ENCODE results near the gene AXDND1. TPM values are rescaled to one million over a fixed set of nuclear protein-coding genes. Genes with fewer than 3 reads are reported as not detected.

The AXDND1 gene
- polyA plus RNA-seq, 1 of the 3 experiments (the other 2 are of a cell fraction): 0.16 TPM

GRCh38 chr1:179529482-179530195, 163.9 kb downstream of the AXDND1 start:
- Histone ChIP-seq H3K4me1 (ENCODE audit: control insufficient read depth in 1 of 2, insufficient read depth in 2 of 2, low read depth in 1 of 2, low read length in 1 of 2) (no peaks in the 10 kb centered on the region), H3K36me3 (replicated peaks in 1 of 2; ENCODE audit: control insufficient read depth in 1 of 2, insufficient read depth in 2 of 2, low read length in 1 of 2) (no peaks in the 10 kb centered on the region), H4K20me1 (ENCODE audit: insufficient read depth) (no peaks in the 10 kb centered on the region), H3K27me3 (ENCODE audit: insufficient read depth) (no peaks in the 10 kb centered on the region), H3K9me3 (no peaks in the 10 kb centered on the region), H3K9me2 (no peaks in the 10 kb centered on the region), H3K4me3 (ENCODE audit: low read depth in 2 of 2, low read length in 1 of 2) (no peak overlapping the region), H2AFZ (ENCODE audit: low read depth) (no peak overlapping the region), H3F3A (replicated peaks; ENCODE audit: insufficient read depth) (no peaks in the 10 kb centered on the region), H3K4me2 (no peak overlapping the region), H3K9ac (no peak overlapping the region), H3K79me2 (ENCODE audit: insufficient read depth) (no peaks in the 10 kb centered on the region), H3K27ac (ENCODE audit: low read depth in 2 of 2, low read length in 1 of 2) (no peak overlapping the region)
- CTCF ChIA-PET: no interaction called here
- 37% methylated on average over 8 of the region's 8 CpGs for WGBS (ENCODE audit: low lambda C conversion rate)
- DNase-seq: no peak
- POLR2A ChIA-PET: no interaction called here
- TF ChIP-seq, protein P1, sequence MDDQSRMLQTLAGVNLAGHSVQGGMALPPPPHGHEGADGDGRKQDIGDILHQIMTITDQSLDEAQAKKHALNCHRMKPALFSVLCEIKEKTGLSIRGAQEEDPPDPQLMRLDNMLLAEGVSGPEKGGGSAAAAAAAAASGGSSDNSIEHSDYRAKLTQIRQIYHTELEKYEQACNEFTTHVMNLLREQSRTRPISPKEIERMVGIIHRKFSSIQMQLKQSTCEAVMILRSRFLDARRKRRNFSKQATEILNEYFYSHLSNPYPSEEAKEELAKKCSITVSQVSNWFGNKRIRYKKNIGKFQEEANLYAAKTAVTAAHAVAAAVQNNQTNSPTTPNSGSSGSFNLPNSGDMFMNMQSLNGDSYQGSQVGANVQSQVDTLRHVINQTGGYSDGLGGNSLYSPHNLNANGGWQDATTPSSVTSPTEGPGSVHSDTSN (IDR thresholded peaks at IDR 0.05): no peak
- TF ChIP-seq IRF3 (IDR thresholded peaks at IDR 0.05; ENCODE audit: low read depth, low read length) (no peak), TAF1 (IDR thresholded peaks at IDR 0.05; ENCODE audit: borderline replicate concordance, low read depth, low read length) (no peak)

- Histone ChIP-seq H2AFZ (ENCODE audit: low read depth) (no peak overlapping the region), H3F3A (replicated peaks; ENCODE audit: insufficient read depth) (no peaks in the 10 kb centered on the region), H3K9me2 (no peaks in the 10 kb centered on the region), H3K4me1 (ENCODE audit: control insufficient read depth in 1 of 2, insufficient read depth in 2 of 2, low read depth in 1 of 2, low read length in 1 of 2) (no peaks in the 10 kb centered on the region), H3K27me3 (ENCODE audit: insufficient read depth) (no peaks in the 10 kb centered on the region), H3K36me3 (replicated peaks in 1 of 2; ENCODE audit: control insufficient read depth in 1 of 2, insufficient read depth in 2 of 2, low read length in 1 of 2) (no peaks in the 10 kb centered on the region), H3K9ac (no peak overlapping the region), H4K20me1 (ENCODE audit: insufficient read depth) (no peaks in the 10 kb centered on the region), H3K79me2 (ENCODE audit: insufficient read depth) (no peaks in the 10 kb centered on the region), H3K4me3 (ENCODE audit: low read depth in 2 of 2, low read length in 1 of 2) (no peak overlapping the region), H3K27ac (ENCODE audit: low read depth in 2 of 2, low read length in 1 of 2) (no peak overlapping the region), H3K9me3 (no peaks in the 10 kb centered on the region), H3K4me2 (no peak overlapping the region)
- no peak for DNase-seq
- no peak for TF ChIP-seq SIN3A (IDR thresholded peaks at IDR 0.05; ENCODE audit: borderline replicate concordance, low read depth, low read length)
- TF ChIP-seq EP300 (IDR thresholded peaks at IDR 0.05; ENCODE audit: borderline replicate concordance in 1 of 2, low read depth in 1 of 2, low read length in 1 of 2): no peak
- TF ChIP-seq YY1 (IDR thresholded peaks at IDR 0.05; ENCODE audit: low read depth): no peak
- TF ChIP-seq, protein P2, sequence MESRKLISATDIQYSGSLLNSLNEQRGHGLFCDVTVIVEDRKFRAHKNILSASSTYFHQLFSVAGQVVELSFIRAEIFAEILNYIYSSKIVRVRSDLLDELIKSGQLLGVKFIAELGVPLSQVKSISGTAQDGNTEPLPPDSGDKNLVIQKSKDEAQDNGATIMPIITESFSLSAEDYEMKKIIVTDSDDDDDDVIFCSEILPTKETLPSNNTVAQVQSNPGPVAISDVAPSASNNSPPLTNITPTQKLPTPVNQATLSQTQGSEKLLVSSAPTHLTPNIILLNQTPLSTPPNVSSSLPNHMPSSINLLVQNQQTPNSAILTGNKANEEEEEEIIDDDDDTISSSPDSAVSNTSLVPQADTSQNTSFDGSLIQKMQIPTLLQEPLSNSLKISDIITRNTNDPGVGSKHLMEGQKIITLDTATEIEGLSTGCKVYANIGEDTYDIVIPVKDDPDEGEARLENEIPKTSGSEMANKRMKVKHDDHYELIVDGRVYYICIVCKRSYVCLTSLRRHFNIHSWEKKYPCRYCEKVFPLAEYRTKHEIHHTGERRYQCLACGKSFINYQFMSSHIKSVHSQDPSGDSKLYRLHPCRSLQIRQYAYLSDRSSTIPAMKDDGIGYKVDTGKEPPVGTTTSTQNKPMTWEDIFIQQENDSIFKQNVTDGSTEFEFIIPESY (IDR thresholded peaks at IDR 0.05; ENCODE audit: borderline replicate concordance, low read depth): no peak
- TF ChIP-seq RAD21 (IDR thresholded peaks at IDR 0.05; ENCODE audit: low read length): no peak
- TF ChIP-seq NFIC (IDR thresholded peaks at IDR 0.05; ENCODE audit: borderline replicate concordance): no peak
- no peak for TF ChIP-seq USF1 (IDR thresholded peaks at IDR 0.05; ENCODE audit: borderline replicate concordance, low read depth)
- no peak for TF ChIP-seq ELF1 (IDR thresholded peaks at IDR 0.05)
- no peak for TF ChIP-seq CHD2 (IDR thresholded peaks at IDR 0.05; ENCODE audit: low read length, partially characterized antibody)
- no peak for TF ChIP-seq MAX (IDR thresholded peaks at IDR 0.05; ENCODE audit: low read depth)
- no peak for TF ChIP-seq FOXM1 (IDR thresholded peaks at IDR 0.05; ENCODE audit: low read depth)
- no peak for TF ChIP-seq MEF2A (IDR thresholded peaks at IDR 0.05; ENCODE audit: borderline replicate concordance, low read depth)
- no peak for TF ChIP-seq SMC3 (IDR thresholded peaks at IDR 0.05; ENCODE audit: low read depth, low read length)
- no peak for TF ChIP-seq TAF1 (IDR thresholded peaks at IDR 0.05; ENCODE audit: borderline replicate concordance, low read depth, low read length)
- no peak for TF ChIP-seq FOXJ3 (CRISPR knock-in tag; IDR thresholded peaks at IDR 0.05)
- TF ChIP-seq MXI1 (IDR thresholded peaks at IDR 0.05; ENCODE audit: low read depth, low read length): no peak
- TF ChIP-seq, protein P3, sequence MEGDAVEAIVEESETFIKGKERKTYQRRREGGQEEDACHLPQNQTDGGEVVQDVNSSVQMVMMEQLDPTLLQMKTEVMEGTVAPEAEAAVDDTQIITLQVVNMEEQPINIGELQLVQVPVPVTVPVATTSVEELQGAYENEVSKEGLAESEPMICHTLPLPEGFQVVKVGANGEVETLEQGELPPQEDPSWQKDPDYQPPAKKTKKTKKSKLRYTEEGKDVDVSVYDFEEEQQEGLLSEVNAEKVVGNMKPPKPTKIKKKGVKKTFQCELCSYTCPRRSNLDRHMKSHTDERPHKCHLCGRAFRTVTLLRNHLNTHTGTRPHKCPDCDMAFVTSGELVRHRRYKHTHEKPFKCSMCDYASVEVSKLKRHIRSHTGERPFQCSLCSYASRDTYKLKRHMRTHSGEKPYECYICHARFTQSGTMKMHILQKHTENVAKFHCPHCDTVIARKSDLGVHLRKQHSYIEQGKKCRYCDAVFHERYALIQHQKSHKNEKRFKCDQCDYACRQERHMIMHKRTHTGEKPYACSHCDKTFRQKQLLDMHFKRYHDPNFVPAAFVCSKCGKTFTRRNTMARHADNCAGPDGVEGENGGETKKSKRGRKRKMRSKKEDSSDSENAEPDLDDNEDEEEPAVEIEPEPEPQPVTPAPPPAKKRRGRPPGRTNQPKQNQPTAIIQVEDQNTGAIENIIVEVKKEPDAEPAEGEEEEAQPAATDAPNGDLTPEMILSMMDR (IDR thresholded peaks at IDR 0.05): no peak
- no peak for TF ChIP-seq JUND (IDR thresholded peaks at IDR 0.05)
- TF ChIP-seq GATA2 (CRISPR knock-in tag; IDR thresholded peaks at IDR 0.05): no peak
- CTCF ChIA-PET: no interaction called here
- POLR2A ChIA-PET: no interaction called here
- 0% methylated on average over 1 of the region's 1 CpG for WGBS (ENCODE audit: low lambda C conversion rate)
These were observed 164.6 kb downstream of the AXDND1 start for GRCh38 chr1:179530352-179530751.

All from SK-N-SH (cell line).